Ascending aorta (tissue), 2 donors: ENCODE data around the gene SYK. TPM values are rescaled to one million over a fixed set of nuclear protein-coding genes. Genes with fewer than 3 reads are reported as not detected.

ENCODE experiments used
- DNase-seq, 2 donors: peaks; one replicate each; pipeline ENCODE4 v3.0.0-alpha.2; 2019; ENCODE audit warnings: low spot score in 2 of 2
- H3K27ac ChIP-seq, 2 donors: fragments of 200-600 bp; sonication (generic); one replicate each; pipeline ENCODE4 v1.5.1; 2016 to 2017; ENCODE audit warnings: mild to moderate bottlenecking in 1 of 2
- H3K27me3 ChIP-seq: fragments of 200-600 bp; sonication (generic); one replicate; pipeline ENCODE4 v1.5.1; 2017
- H3K36me3 ChIP-seq, 2 donors: fragments of 200-600 bp; sonication (generic); one replicate each; pipeline ENCODE4 v1.5.1; 2016
- H3K4me1 ChIP-seq, 2 donors: fragments of 200-600 bp; sonication (generic); one replicate each; pipeline ENCODE4 v1.5.1; 2016 to 2017; ENCODE audit warnings: mild to moderate bottlenecking in 1 of 2
- H3K4me3 ChIP-seq, 2 donors: fragments of 200-600 bp; sonication (generic); one replicate each; pipeline ENCODE4 v1.5.1; 2016 to 2017; ENCODE audit warnings: mild to moderate bottlenecking in 1 of 2
- H3K9me3 ChIP-seq, 2 donors: fragments of 200-600 bp; sonication (generic); one replicate each; pipeline ENCODE4 v1.5.1; 2016
- intact Hi-C: fragments of 100-400 bp; cut with DNase I; formaldehyde crosslinking; loops from one replicate; pipeline ENCODE4 v1.15.1; 2023
- total RNA-seq: library from RNA; depleted of rRNA; stranded (reverse); fragments of >200 nt; gene quantifications from one replicate; pipeline ENCODE4 v1.1.0, GENCODE V29; 2016
- TF ChIP-seq, protein P1 (sequence below), 3 experiments: fragments of 200-600 bp in 2 of 3; fragments of 450-650 bp in 1 of 3; sonication (generic) in 2 of 3; IDR thresholded peaks; one replicate each; pipeline ENCODE4 v1.5.1; 2016 to 2019; ENCODE audit warnings: antibody characterized with exemption in 3 of 3, mild to moderate bottlenecking in 1 of 3, moderate library complexity in 1 of 3

Gene SYK
- total RNA-seq, 1 donor from 2014 or later = 3.2 TPM

DNA sequence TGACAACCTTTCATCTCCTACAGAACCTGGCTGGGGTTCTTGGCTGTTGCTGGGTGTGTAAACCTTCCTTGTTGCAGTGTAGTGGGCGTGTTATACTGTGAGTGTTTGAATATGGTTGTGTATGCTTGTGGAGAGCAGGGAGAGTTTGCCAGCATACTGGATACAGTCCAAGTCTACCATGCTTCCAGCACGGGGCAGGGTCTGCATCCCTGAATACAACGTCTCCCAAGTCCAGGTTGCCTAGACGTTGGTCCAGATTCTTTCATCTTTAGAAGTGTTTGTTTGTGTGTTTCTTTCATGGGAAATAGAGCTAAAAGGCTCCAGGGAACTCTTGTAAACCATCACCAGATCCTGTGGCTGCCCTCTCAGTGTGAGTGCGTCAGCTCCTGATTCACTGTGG lies 46.4 kb downstream of the SYK start:
- H3K27me3 ChIP-seq = no peaks in the 10 kb centered on the region
- intact Hi-C loops = no loop called here
- no peak for DNase-seq
- H3K27ac ChIP-seq = no peak overlapping the region
- H3K36me3 ChIP-seq = no peaks in the 10 kb centered on the region
- no peak overlapping the region for H3K4me3 ChIP-seq
- TF ChIP-seq, protein P1, sequence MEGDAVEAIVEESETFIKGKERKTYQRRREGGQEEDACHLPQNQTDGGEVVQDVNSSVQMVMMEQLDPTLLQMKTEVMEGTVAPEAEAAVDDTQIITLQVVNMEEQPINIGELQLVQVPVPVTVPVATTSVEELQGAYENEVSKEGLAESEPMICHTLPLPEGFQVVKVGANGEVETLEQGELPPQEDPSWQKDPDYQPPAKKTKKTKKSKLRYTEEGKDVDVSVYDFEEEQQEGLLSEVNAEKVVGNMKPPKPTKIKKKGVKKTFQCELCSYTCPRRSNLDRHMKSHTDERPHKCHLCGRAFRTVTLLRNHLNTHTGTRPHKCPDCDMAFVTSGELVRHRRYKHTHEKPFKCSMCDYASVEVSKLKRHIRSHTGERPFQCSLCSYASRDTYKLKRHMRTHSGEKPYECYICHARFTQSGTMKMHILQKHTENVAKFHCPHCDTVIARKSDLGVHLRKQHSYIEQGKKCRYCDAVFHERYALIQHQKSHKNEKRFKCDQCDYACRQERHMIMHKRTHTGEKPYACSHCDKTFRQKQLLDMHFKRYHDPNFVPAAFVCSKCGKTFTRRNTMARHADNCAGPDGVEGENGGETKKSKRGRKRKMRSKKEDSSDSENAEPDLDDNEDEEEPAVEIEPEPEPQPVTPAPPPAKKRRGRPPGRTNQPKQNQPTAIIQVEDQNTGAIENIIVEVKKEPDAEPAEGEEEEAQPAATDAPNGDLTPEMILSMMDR (IDR thresholded peaks at IDR 0.05) = no peak
- H3K9me3 ChIP-seq = no peaks in the 10 kb centered on the region
- no peaks in the 10 kb centered on the region for H3K4me1 ChIP-seq

DNA sequence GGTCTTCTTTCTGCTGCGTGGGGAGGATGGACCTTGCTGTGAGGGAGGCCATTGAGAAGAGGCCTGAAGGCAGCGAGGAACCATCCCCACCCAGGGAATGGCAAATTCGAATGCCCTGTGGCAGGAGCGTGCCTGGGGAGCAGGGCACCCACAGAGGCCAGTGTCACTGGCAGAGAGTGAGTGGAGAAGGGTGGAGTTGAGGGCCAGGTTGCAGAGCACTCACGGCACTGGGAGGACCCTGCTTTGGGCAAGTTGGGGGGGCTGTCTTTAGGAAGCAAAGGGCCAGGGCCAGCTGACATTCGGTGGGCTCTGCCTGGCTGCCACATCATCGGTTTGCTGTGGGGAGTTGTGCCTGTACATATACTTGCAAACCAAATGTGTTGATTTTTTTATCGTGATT lies 47.2 kb downstream of the SYK start:
- TF ChIP-seq, protein P1 (IDR thresholded peaks at IDR 0.05) = no peak
- no peak for DNase-seq
- no peak overlapping the region for H3K4me3 ChIP-seq
- intact Hi-C loops = no loop called here
- no peaks in the 10 kb centered on the region for H3K36me3 ChIP-seq
- H3K4me1 ChIP-seq = no peaks in the 10 kb centered on the region
- no peak overlapping the region for H3K27ac ChIP-seq
- H3K27me3 ChIP-seq = no peaks in the 10 kb centered on the region
- no peaks in the 10 kb centered on the region for H3K9me3 ChIP-seq

GRCh38 chr9:90851444-90851843 lies 49.8 kb downstream of the SYK start:
- H3K4me1 ChIP-seq = no peaks in the 10 kb centered on the region
- no peak overlapping the region for H3K27ac ChIP-seq
- no peak overlapping the region for H3K4me3 ChIP-seq
- no peak for DNase-seq
- TF ChIP-seq, protein P1 (IDR thresholded peaks at IDR 0.05) = no peak
- no peaks in the 10 kb centered on the region for H3K9me3 ChIP-seq
- intact Hi-C loops = no loop called here
- no peaks in the 10 kb centered on the region for H3K36me3 ChIP-seq
- no peaks in the 10 kb centered on the region for H3K27me3 ChIP-seq

DNA sequence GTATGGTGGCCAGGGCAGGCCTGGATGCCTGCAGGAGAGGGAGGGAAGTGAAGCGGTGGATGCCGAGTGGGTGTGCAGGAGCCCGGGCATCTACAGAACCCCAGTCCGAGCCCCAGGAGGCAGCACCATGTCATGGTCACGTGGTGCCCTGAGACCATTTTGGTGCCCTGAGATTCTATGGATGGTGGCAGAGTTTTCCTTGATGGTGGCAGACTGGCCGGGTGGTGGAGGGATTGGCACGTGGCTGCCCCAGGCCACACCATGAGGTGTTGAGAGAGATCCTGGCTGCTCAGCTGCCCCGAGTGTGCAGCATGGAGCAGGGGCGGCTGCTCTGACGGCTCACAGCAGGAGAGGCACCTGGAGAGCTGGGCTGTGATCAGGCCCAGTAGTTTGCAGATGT lies 52.3 kb downstream of the SYK start:
- no peaks in the 10 kb centered on the region for H3K9me3 ChIP-seq
- H3K27ac ChIP-seq = no peak overlapping the region
- H3K4me3 ChIP-seq = no peak overlapping the region
- intact Hi-C loops = no loop called here
- no peak for DNase-seq
- TF ChIP-seq, protein P1 (IDR thresholded peaks at IDR 0.05) = no peak
- H3K27me3 ChIP-seq = no peaks in the 10 kb centered on the region
- H3K4me1 ChIP-seq = no peaks in the 10 kb centered on the region
- H3K36me3 ChIP-seq = no peaks in the 10 kb centered on the region

GRCh38 chr9:90854637-90855175 lies 53.1 kb downstream of the SYK start:
- TF ChIP-seq, protein P1 (IDR thresholded peaks at IDR 0.05) = no peak
- Histone ChIP-seq H3K4me3 (no peak overlapping the region), H3K27ac (no peak overlapping the region), H3K36me3 (no peaks in the 10 kb centered on the region), H3K9me3 (no peaks in the 10 kb centered on the region), H3K4me1 (no peaks in the 10 kb centered on the region), H3K27me3 (no peaks in the 10 kb centered on the region)
- intact Hi-C loops = no loop called here
- DNase-seq = no peak
